HepG2 (cell line): ENCODE results near the gene PRR15L. TPM values are rescaled to one million over a fixed set of nuclear protein-coding genes. Genes with fewer than 3 reads are reported as not detected.

Source experiments
- ATF3 ChIP-seq: sonication (generic); formaldehyde crosslinking; IDR thresholded peaks from 2 replicates; pipeline ENCODE4 v1.4.0; 2020; ENCODE audit warnings: missing genetic modification reagents
- CENPT ChIP-seq: sonication (generic); formaldehyde crosslinking; IDR thresholded peaks from 2 replicates; pipeline ENCODE4 v1.8.0; 2022; ENCODE audit warnings: low read depth, mild to moderate bottlenecking, moderate library complexity, missing genetic modification reagents
- CHCHD3 ChIP-seq: sonication (generic); formaldehyde crosslinking; IDR thresholded peaks from 2 replicates; pipeline ENCODE4 v1.8.0; 2022; ENCODE audit warnings: mild to moderate bottlenecking, missing genetic modification reagents, moderate library complexity
- DMTF1 ChIP-seq: sonication (generic); formaldehyde crosslinking; IDR thresholded peaks from 2 replicates; pipeline ENCODE4 v1.4.0; 2020; ENCODE audit warnings: mild to moderate bottlenecking, missing genetic modification reagents
- EED ChIP-seq: sonication (generic); formaldehyde crosslinking; IDR thresholded peaks from 2 replicates; pipeline ENCODE4 v1.5.0; 2020; ENCODE audit warnings: mild to moderate bottlenecking, missing genetic modification reagents
- FLYWCH1 ChIP-seq: sonication (generic); formaldehyde crosslinking; IDR thresholded peaks from 2 replicates; pipeline ENCODE4 v1.8.1; 2023; ENCODE audit warnings: mild to moderate bottlenecking, missing genetic modification reagents
- HNRNPH1 ChIP-seq: fragments of 200-400 bp; formaldehyde crosslinking; optimal IDR thresholded peaks from 2 replicates; pipeline ENCODE3; 2017; ENCODE audit warnings: mild to moderate bottlenecking, low read depth, low read length
- IRF2 ChIP-seq: IDR thresholded peaks from 2 replicates; pipeline ENCODE4 v1.6.1; 2018; ENCODE audit warnings: missing genetic modification reagents, missing compliant biosample characterization
- MATR3 ChIP-seq: sonication (generic); formaldehyde crosslinking; IDR thresholded peaks from 2 replicates; pipeline ENCODE4 v1.4.0; 2020; ENCODE audit warnings: missing genetic modification reagents
- MEIS1 ChIP-seq: sonication (generic); formaldehyde crosslinking; IDR thresholded peaks from 2 replicates; pipeline ENCODE4 v1.9.0; 2021; ENCODE audit warnings: mild to moderate bottlenecking, missing genetic modification reagents, moderate library complexity, borderline replicate concordance
- NFYC ChIP-seq: IDR thresholded peaks from 2 replicates; pipeline ENCODE4 v1.6.1; 2016; ENCODE audit warnings: missing genetic modification reagents, missing compliant biosample characterization
- NR2F1 ChIP-seq, 2 experiments: fragments of 450-650 bp in 1 of 2; formaldehyde crosslinking in 1 of 2; IDR thresholded peaks; 2 replicates each; pipeline versions ENCODE4 v1.5.0 to v1.6.1; 2016 to 2020; ENCODE audit warnings: mild to moderate bottlenecking in 1 of 2, missing compliant biosample characterization in 1 of 2, missing genetic modification reagents in 1 of 2, moderate library complexity in 1 of 2
- SP4 ChIP-seq: sonication (generic); formaldehyde crosslinking; IDR thresholded peaks from 2 replicates; pipeline ENCODE4 v1.8.1; 2023; ENCODE audit warnings: mild to moderate bottlenecking, missing genetic modification reagents
- TERF1 ChIP-seq: sonication (generic); formaldehyde crosslinking; IDR thresholded peaks from 2 replicates; pipeline ENCODE4 v1.8.0; 2022; ENCODE audit warnings: mild to moderate bottlenecking, missing genetic modification reagents, moderate library complexity
- TIGD3 ChIP-seq: sonication (generic); formaldehyde crosslinking; IDR thresholded peaks from 2 replicates; pipeline ENCODE4 v1.5.1; 2020; ENCODE audit warnings: mild to moderate bottlenecking, missing genetic modification reagents, borderline replicate concordance
- ZNF296 ChIP-seq: sonication (generic); formaldehyde crosslinking; conservative IDR thresholded peaks from 2 replicates; pipeline ENCODE4 v1.5.0; 2020; ENCODE audit warnings: mild to moderate bottlenecking, missing genetic modification reagents
- ZNF570 ChIP-seq: sonication (generic); formaldehyde crosslinking; IDR thresholded peaks from 2 replicates; pipeline ENCODE4 v1.4.0; 2020; ENCODE audit warnings: mild to moderate bottlenecking, missing genetic modification reagents, borderline replicate concordance
- ZNF660 ChIP-seq: sonication (generic); formaldehyde crosslinking; IDR thresholded peaks from 2 replicates; pipeline ENCODE4 v1.5.1; 2020; ENCODE audit warnings: mild to moderate bottlenecking, low read depth, missing genetic modification reagents, borderline replicate concordance
- ZNF710 ChIP-seq: sonication (generic); formaldehyde crosslinking; IDR thresholded peaks from 2 replicates; pipeline ENCODE4 v1.5.0; 2020; ENCODE audit warnings: mild to moderate bottlenecking, missing genetic modification reagents, borderline replicate concordance
- ZNF773 ChIP-seq: sonication (generic); formaldehyde crosslinking; IDR thresholded peaks from 2 replicates; pipeline ENCODE4 v1.4.0; 2020; ENCODE audit warnings: missing genetic modification reagents, borderline replicate concordance
- ZNF788 ChIP-seq: sonication (generic); formaldehyde crosslinking; IDR thresholded peaks from 2 replicates; pipeline ENCODE4 v1.5.0; 2020; ENCODE audit warnings: mild to moderate bottlenecking, missing genetic modification reagents, borderline replicate concordance
- polyA plus RNA-seq, 8 experiments: library from polyadenylated mRNA; depleted of rRNA in 3 of 8; stranded (reverse) in 7 of 8; unstranded in 1 of 8; fragments of >200 nt; fragmentation: Illumina TruSeq in 4 of 8; extraction: Trizol in 4 of 8; gene quantifications; 2 replicates each; pipeline versions ENCODE4 v1.2.1 to v1.2.3, GENCODE V29; 2011 to 2016; ENCODE audit warnings: low read depth in 4 of 8, missing spikeins in 1 of 8, mixed read lengths in 1 of 8; ENCODE audit not compliant: insufficient read depth in 1 of 8
- total RNA-seq, 5 experiments: library from RNA; depleted of rRNA; stranded (reverse); fragments of >200 nt; fragmentation: Illumina TruSeq; extraction: Trizol; gene quantifications; 2 replicates each; pipeline ENCODE4 v1.2.3, GENCODE V29; 2016; ENCODE audit warnings: low read depth in 1 of 5

The PRR15L gene
- total and polyA plus RNA-seq, 2 of the 13 experiments (the other 11 are each of a cell fraction or from before 2014, with no cell fraction given): 0.44 to 2.0 TPM

GRCh38 chr17:47970725-47971499, 13.2 kb upstream of the PRR15L start, which contains the start of gene CDK5RAP3 (continued):
- peak; percentile 93 for TF ChIP-seq TIGD3
- TF ChIP-seq ZNF773 (CRISPR knock-in tag): peak; percentile 77; the same call in 1 of the 2 replicates
- TF ChIP-seq DMTF1 (CRISPR knock-in tag): no peak
- peak; percentile 98 for TF ChIP-seq SP4 (CRISPR knock-in tag)
- TF ChIP-seq ZNF296 (CRISPR knock-in tag): peak; percentile 95
- peak; percentile 97 for TF ChIP-seq NFYC (CRISPR knock-in tag)
- TF ChIP-seq MEIS1 (CRISPR knock-in tag): peak; percentile 90
- peak; percentile 89 for TF ChIP-seq ZNF788 (CRISPR knock-in tag)
- no peak for TF ChIP-seq NR2F1 (CRISPR knock-in tag; IDR thresholded peaks at IDR 0.05)
- TF ChIP-seq TERF1 (CRISPR knock-in tag): peak; percentile 94; the same call in 1 of the 2 replicates
- TF ChIP-seq CHCHD3 (CRISPR knock-in tag): peak; percentile 99
- 0 out of 2 replicates have a peak, but pooled peaks have one; percentile 95 for TF ChIP-seq ZNF570 (CRISPR knock-in tag)
- no peak for TF ChIP-seq ZNF660 (CRISPR knock-in tag)
- TF ChIP-seq HNRNPH1: no peak
- TF ChIP-seq EED (CRISPR knock-in tag): peak; percentile 98
- TF ChIP-seq ATF3 (CRISPR knock-in tag): no peak; the same call in 1 of the 2 replicates
- no peak for TF ChIP-seq FLYWCH1 (CRISPR knock-in tag)
- peak; percentile 65 for TF ChIP-seq ZNF710 (CRISPR knock-in tag)
- TF ChIP-seq CENPT (CRISPR knock-in tag): peak; percentile 99
- peak; percentile 90 for TF ChIP-seq IRF2 (CRISPR knock-in tag)
- no peak for TF ChIP-seq MATR3 (CRISPR knock-in tag)
